Gastroesophageal sphincter (tissue), 3 donors: ENCODE data around the gene PHF23.

Experiments
- CTCF ChIP-seq, 4 experiments: fragments of 200-600 bp in 2 of 4; fragments of 450-650 bp in 2 of 4; sonication (generic) in 1 of 4; IDR thresholded peaks; one replicate each; pipeline ENCODE4 v1.5.1; 2017 to 2019; ENCODE audit warnings: antibody characterized with exemption in 4 of 4, mild to moderate bottlenecking in 2 of 4, moderate library complexity in 2 of 4
- EP300 ChIP-seq: sonication (generic); formaldehyde crosslinking; IDR thresholded peaks from one replicate; pipeline ENCODE4 v1.6.1; 2017; ENCODE audit warnings: antibody characterized with exemption, mild to moderate bottlenecking
- POLR2A ChIP-seq, 2 donors: fragments of 450-650 bp; IDR thresholded peaks; one replicate each; pipeline ENCODE4 v1.6.1; 2017; ENCODE audit warnings: antibody characterized with exemption in 2 of 2, mild to moderate bottlenecking in 2 of 2, moderate library complexity in 1 of 2
- POLR2AphosphoS5 ChIP-seq: sonication (generic); formaldehyde crosslinking; IDR thresholded peaks from one replicate; pipeline ENCODE4 v1.6.1; 2017; ENCODE audit warnings: antibody characterized with exemption

- TF ChIP-seq CTCF (IDR thresholded peaks at IDR 0.05) (no peak), POLR2A (IDR thresholded peaks at IDR 0.05) (no peak), POLR2AphosphoS5 (no peak), EP300 (no peak)
Measured at GRCh38 chr17:7258731-7259554, 19.7 kb upstream of the PHF23 start.
